Measurements from ENCODE around the gene CDH23. TPM values are rescaled to one million over a fixed set of nuclear protein-coding genes. Genes with fewer than 3 reads are reported as not detected.

Gene CDH23
- total RNA-seq, 2 donors from 2014 or later: 28.5 to 58.7 TPM

DNA sequence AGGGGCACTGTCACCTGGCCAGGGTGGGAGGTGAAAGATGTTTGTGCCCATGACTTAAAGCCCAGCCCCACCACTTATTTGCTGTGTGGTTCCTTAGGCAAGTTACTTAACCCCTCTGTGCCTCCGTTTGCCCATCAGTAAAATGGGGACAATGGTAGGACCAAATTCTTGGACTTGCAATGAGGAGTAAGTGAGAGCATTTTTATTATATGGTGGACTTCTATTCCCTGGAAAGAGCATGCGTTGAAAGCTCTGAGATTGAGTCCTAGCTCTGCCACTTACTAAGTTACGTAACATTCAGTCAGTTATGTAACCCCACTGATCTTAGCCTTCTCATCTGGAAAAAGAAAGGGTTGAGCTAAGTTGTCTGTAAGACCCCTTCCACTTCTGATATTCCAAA lies 357.8 kb downstream of the CDH23 start:
- TF ChIP-seq, protein P1, sequence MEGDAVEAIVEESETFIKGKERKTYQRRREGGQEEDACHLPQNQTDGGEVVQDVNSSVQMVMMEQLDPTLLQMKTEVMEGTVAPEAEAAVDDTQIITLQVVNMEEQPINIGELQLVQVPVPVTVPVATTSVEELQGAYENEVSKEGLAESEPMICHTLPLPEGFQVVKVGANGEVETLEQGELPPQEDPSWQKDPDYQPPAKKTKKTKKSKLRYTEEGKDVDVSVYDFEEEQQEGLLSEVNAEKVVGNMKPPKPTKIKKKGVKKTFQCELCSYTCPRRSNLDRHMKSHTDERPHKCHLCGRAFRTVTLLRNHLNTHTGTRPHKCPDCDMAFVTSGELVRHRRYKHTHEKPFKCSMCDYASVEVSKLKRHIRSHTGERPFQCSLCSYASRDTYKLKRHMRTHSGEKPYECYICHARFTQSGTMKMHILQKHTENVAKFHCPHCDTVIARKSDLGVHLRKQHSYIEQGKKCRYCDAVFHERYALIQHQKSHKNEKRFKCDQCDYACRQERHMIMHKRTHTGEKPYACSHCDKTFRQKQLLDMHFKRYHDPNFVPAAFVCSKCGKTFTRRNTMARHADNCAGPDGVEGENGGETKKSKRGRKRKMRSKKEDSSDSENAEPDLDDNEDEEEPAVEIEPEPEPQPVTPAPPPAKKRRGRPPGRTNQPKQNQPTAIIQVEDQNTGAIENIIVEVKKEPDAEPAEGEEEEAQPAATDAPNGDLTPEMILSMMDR (IDR thresholded peaks at IDR 0.05): no peak
- no peak for TF ChIP-seq POLR2A (IDR thresholded peaks at IDR 0.05)
- H3K27ac ChIP-seq: peak overlapping the region in 1 of 4 donors; percentile 61
- no peaks in the 10 kb centered on the region for H3K9me3 ChIP-seq
- H3K27me3 ChIP-seq: no peaks in the 10 kb centered on the region
- no peak for DNase-seq
- no peak overlapping the region for H3K4me3 ChIP-seq
- no peaks in the 10 kb centered on the region for H3K4me1 ChIP-seq
- peaks cover 0 to 2% of the 10 kb centered on the region in 2 donors for H3K36me3 ChIP-seq (replicated peaks in 1 of 2; ENCODE audit: insufficient read depth in 1 of 2, low read depth in 2 of 2)
- ATAC-seq: no peak
- intact Hi-C loops (cut with DNase I): no loop called here
- 71 to 81% methylated on average over 3 of the region's 3 CpGs for WGBS, 2 donors

DNA sequence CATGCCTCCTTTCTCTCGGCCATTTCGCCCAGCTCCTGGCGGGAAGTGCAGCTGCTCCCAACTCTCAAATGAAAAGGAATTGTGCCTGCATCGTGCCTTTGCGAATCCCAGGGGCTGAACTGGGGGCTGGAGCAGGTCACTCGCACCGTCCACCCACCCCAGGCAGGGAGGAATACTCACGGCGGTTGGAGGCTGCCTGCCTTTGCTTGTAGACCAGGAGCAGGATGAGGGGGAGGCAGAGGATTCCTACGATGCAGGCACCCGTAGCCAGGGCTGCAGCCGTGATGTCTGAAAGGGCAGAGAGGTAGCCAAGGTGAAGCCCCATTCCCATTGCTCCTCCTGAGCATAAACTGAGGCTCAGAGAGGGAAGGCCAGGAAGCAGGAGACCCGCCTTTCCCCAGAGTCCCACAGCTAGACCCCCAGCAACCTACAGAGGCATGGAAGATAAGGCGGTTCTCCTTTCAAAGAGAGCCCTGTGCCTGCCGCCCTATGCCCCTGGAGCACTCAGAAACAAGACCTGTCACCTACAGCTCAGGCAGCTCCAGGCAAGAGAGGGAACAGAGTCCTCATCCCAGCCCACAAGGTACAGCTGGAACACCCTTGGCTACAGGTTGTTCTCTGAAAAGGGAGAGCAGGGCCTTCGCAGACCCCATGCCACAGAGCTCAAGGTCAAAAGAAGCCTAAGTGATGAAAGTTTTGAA lies 358.6 kb downstream of the CDH23 start:
- intact Hi-C loops (cut with DNase I): no loop called here
- peaks cover 0 to under 1% of the 10 kb centered on the region in 2 donors for H3K36me3 ChIP-seq (replicated peaks in 1 of 2; ENCODE audit: insufficient read depth in 1 of 2, low read depth in 2 of 2)
- no peaks in the 10 kb centered on the region for H3K4me1 ChIP-seq
- no peaks in the 10 kb centered on the region for H3K27me3 ChIP-seq
- TF ChIP-seq POLR2A (IDR thresholded peaks at IDR 0.05): no peak
- TF ChIP-seq, protein P1 (IDR thresholded peaks at IDR 0.05): no peak
- WGBS, 2 donors: 89 to 92% methylated on average over 16 of the region's 16 CpGs
- no peak overlapping the region for H3K4me3 ChIP-seq
- DNase-seq: no peak
- no peaks in the 10 kb centered on the region for H3K9me3 ChIP-seq
- peak overlapping the region in 1 of 4 donors; percentile 66 for H3K27ac ChIP-seq
- ATAC-seq: no peak

DNA sequence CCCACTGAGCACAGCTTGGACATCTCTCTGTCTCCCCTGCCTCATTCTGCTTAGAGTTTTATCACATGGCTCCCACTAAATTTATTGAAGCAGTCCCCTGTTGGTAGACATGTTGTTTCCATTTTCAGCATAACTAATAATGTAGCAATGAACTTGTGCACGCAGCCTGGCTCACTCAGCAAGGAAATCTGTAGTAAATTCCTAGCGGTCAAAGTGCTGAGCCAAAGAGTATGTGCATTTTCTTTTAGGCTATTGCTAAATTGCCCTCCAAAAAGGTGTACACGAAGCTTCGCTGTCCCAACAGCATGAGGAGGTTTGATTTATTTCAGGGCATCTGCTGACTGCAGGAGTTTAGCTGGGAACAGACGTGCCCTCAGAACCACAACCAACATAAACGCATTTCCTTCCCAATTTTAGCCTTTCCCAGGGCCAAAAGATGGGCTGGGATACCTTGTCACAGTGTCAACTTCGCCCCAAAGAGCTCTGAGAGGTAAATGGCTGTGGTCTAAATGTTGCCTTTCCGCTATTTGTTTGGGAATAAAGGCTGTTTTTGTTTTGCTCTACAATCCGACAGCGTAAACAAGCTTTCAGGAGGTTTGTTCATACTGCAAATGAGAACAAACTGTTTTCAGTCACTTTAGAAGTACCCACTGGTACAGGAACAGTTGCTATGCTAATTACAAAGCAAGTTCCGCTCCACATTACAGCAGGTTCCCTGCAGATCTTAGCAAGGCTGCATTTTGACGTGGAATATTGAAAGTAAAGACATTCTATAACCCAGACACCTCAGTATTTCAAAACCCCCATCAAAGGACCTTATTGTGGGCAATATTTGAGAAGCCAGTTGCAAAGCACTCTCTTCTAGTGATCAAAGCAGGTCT lies 359.8 kb downstream of the CDH23 start:
- Histone ChIP-seq H3K9me3 (no peaks in the 10 kb centered on the region), H3K27me3 (no peaks in the 10 kb centered on the region), H3K4me1 (no peaks in the 10 kb centered on the region), H3K4me3 (no peak overlapping the region), H3K36me3 (replicated peaks in 1 of 2; ENCODE audit: insufficient read depth in 1 of 2, low read depth in 2 of 2) (no peaks in the 10 kb centered on the region), H3K27ac (peak overlapping the region in 1 of 4 donors; percentile 66)
- peak in 1 of 4 donors; percentile 58 for DNase-seq
- TF ChIP-seq, protein P1 (IDR thresholded peaks at IDR 0.05): no peak
- TF ChIP-seq POLR2A (IDR thresholded peaks at IDR 0.05): peak in 1 of 3 donors; percentile 15
- ATAC-seq: no peak
- 63 to 73% methylated on average over 12 of the region's 12 CpGs for WGBS, 2 donors
- intact Hi-C loops (cut with DNase I): no loop called here

DNA sequence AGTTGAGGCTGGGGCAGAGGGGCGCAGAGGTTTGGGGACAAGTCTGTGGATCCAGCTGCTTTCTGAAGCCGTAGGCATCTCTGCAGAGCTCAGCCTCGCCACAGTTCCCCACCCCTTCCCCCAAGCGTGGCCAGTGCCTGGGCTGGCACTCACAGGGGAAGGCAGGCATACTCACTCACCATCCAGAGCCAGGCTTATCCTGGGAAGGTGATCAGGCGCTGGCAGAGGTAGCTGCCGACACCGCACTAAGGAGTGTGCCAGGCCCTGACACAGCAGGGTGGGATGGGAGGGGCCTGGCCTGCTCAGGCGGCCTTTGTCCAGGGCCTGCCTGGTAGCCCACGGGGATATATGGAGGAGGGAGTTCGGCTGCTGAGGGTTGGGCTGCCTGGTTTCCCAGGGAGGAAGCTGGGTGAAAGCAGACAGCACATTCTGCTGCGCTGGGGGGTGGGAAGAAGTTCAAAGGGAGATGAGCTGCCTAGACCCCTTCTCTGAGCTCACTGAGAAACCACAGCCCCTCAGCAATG lies 360.7 kb downstream of the CDH23 start:
- no peak for TF ChIP-seq POLR2A (IDR thresholded peaks at IDR 0.05)
- TF ChIP-seq, protein P1 (IDR thresholded peaks at IDR 0.05): no peak
- Histone ChIP-seq H3K27ac (peak overlapping the region in 2 of 4 donors; percentile 20 to 66), H3K36me3 (replicated peaks in 1 of 2; ENCODE audit: insufficient read depth in 1 of 2, low read depth in 2 of 2) (no peaks in the 10 kb centered on the region), H3K9me3 (no peaks in the 10 kb centered on the region), H3K27me3 (no peaks in the 10 kb centered on the region), H3K4me1 (no peaks in the 10 kb centered on the region), H3K4me3 (no peak overlapping the region)
- DNase-seq: no peak
- ATAC-seq: no peak
- intact Hi-C loops (cut with DNase I): no loop called here
- WGBS, 2 donors: 52 to 54% methylated on average over 5 to 10 of the region's 11 CpGs
